ENCODE measurements around the gene PLPPR5. TPM values are rescaled to one million over a fixed set of nuclear protein-coding genes. Genes with fewer than 3 reads are reported as not detected.
A peak's percentile ranks its signal among the peaks of the same experiment; 100 is the strongest.

PLPPR5 gene
- total RNA-seq, 1 experiment from 2014 or later: not detected

GRCh38 chr1:99003581-99004253 is 944 bp downstream of the PLPPR5 start:
- no peaks in the 10 kb centered on the region for H3K4me1 ChIP-seq (replicated peaks; ENCODE audit: insufficient read depth)
- no peak for TF ChIP-seq EZH2 (IDR thresholded peaks at IDR 0.05; ENCODE audit: low read depth)
- no peak for DNase-seq
- H4K20me1 ChIP-seq (ENCODE audit: insufficient read depth): no peaks in the 10 kb centered on the region
- H3K4me2 ChIP-seq: no peak overlapping the region
- no peak overlapping the region for H2AFZ ChIP-seq
- no peaks in the 10 kb centered on the region for H3K79me2 ChIP-seq (ENCODE audit: low read depth)
- POLR2A ChIA-PET (ENCODE audit: unreplicated experiment): no interaction called here
- H3K4me3 ChIP-seq: no peak overlapping the region
- H3F3A ChIP-seq (ENCODE audit: insufficient read depth, low read depth): no peaks in the 10 kb centered on the region
- no peaks in the 10 kb centered on the region for H3K9me3 ChIP-seq (ENCODE audit: insufficient read depth, low read depth)
- H3K27me3 ChIP-seq (ENCODE audit: insufficient read depth, low read depth): 0 out of 2 replicates have a peak, but pooled peaks cover under 1% of the 10 kb centered on the region
- no peaks in the 10 kb centered on the region for H3K36me3 ChIP-seq (ENCODE audit: low read depth)
- intact Hi-C loops (cut with micrococcal nuclease; ENCODE audit: unreplicated experiment): no loop called here
- no TSS peak for BruUV-seq (replicated peaks)
- CTCF ChIA-PET: no interaction called here
- H3K27ac ChIP-seq: no peak overlapping the region
- H3K9me2 ChIP-seq (ENCODE audit: insufficient read depth): no peaks in the 10 kb centered on the region; the same call in 1 of the 2 replicates

- intact Hi-C loops (cut with micrococcal nuclease; ENCODE audit: unreplicated experiment): loop anchor here (5.0 kb wide), 1 partner anchor 714 kb away; no protein-coding TSS in a partner anchor
- Histone ChIP-seq H3K9me2 (ENCODE audit: insufficient read depth) (no peaks in the 10 kb centered on the region), H3K79me2 (ENCODE audit: low read depth) (no peaks in the 10 kb centered on the region), H3K27me3 (ENCODE audit: insufficient read depth, low read depth) (no peaks in the 10 kb centered on the region), H2AFZ (no peak overlapping the region), H3F3A (ENCODE audit: insufficient read depth, low read depth) (no peaks in the 10 kb centered on the region), H3K27ac (no peak overlapping the region), H3K36me3 (ENCODE audit: low read depth) (no peaks in the 10 kb centered on the region), H4K20me1 (ENCODE audit: insufficient read depth) (no peaks in the 10 kb centered on the region), H3K4me3 (no peak overlapping the region), H3K4me2 (no peak overlapping the region), H3K4me1 (replicated peaks; ENCODE audit: insufficient read depth) (no peaks in the 10 kb centered on the region), H3K9me3 (ENCODE audit: insufficient read depth, low read depth) (no peaks in the 10 kb centered on the region)
- ChIA-PET POLR2A (ENCODE audit: unreplicated experiment) (no interaction called here), CTCF (no interaction called here)
- DNase-seq: no peak
- BruUV-seq (replicated peaks): no TSS peak
- TF ChIP-seq EZH2 (IDR thresholded peaks at IDR 0.05; ENCODE audit: low read depth) (no peak), CTCF (conservative IDR thresholded peaks at IDR 0.05) (no peak)
These were observed 11.8 kb downstream of the PLPPR5 start for GRCh38 chr1:98992844-98993243.

GRCh38 chr1:98991127-98992012 is 13.3 kb downstream of the PLPPR5 start:
- H4K20me1 ChIP-seq (ENCODE audit: insufficient read depth): no peaks in the 10 kb centered on the region
- intact Hi-C loops (cut with micrococcal nuclease; ENCODE audit: unreplicated experiment): loop anchor here (5.0 kb wide), 1 partner anchor 716 kb away; no protein-coding TSS in a partner anchor
- no peak overlapping the region for H3K4me3 ChIP-seq
- peak in 1 of 2 experiments; percentile 37 for DNase-seq
- no peak overlapping the region for H3K27ac ChIP-seq
- no TSS peak for BruUV-seq (replicated peaks)
- H3K36me3 ChIP-seq (ENCODE audit: low read depth): no peaks in the 10 kb centered on the region
- H3K9me3 ChIP-seq (ENCODE audit: insufficient read depth, low read depth): no peaks in the 10 kb centered on the region
- no peak overlapping the region for H2AFZ ChIP-seq
- no peaks in the 10 kb centered on the region for H3K9me2 ChIP-seq (ENCODE audit: insufficient read depth)
- ChIA-PET POLR2A (ENCODE audit: unreplicated experiment) (no interaction called here), CTCF (interaction anchor here (0.6 kb wide), 1 partner anchor 58 kb away, joined by 3 read pairs; no protein-coding TSS in a partner anchor)
- no peaks in the 10 kb centered on the region for H3K79me2 ChIP-seq (ENCODE audit: low read depth)
- peak; percentile 67 for TF ChIP-seq CTCF (conservative IDR thresholded peaks at IDR 0.05)
- no peak for TF ChIP-seq EZH2 (IDR thresholded peaks at IDR 0.05; ENCODE audit: low read depth)
- H3K4me2 ChIP-seq: no peak overlapping the region
- no peaks in the 10 kb centered on the region for H3K4me1 ChIP-seq (replicated peaks; ENCODE audit: insufficient read depth)
- no peaks in the 10 kb centered on the region for H3K27me3 ChIP-seq (ENCODE audit: insufficient read depth, low read depth)
- no peaks in the 10 kb centered on the region for H3F3A ChIP-seq (ENCODE audit: insufficient read depth, low read depth)
